Common myeloid progenitor, CD34-positive (primary cell): Measurements from ENCODE around the gene MTRF1L.

Experiments
- CTCF ChIA-PET: fragments of 350-600 bp; sonication (Branson Sonifier 250); formaldehyde crosslinking; loops from one replicate; lab custom pipeline; 2021; ENCODE audit warnings: antibody characterized with exemption; lab: Charles Lee
- POLR2A ChIA-PET: fragments of 350-600 bp; sonication (Branson Sonifier 250); formaldehyde crosslinking; loops from one replicate; lab custom pipeline; 2021; ENCODE audit warnings: antibody characterized with exemption; lab: Charles Lee
- DNase-seq, 3 donors: peaks; one replicate each; pipeline versions ENCODE4 v3.0.0 to v3.0.0-alpha.2; 2013
- H3K27ac ChIP-seq, 2 experiments: 1 replicate in 1 of 2; 2 replicates in 1 of 2; pipeline ENCODE4 v1.7.0; 2013; ENCODE audit warnings: inconsistent platforms in 2 of 2, low read length in 2 of 2, mild to moderate bottlenecking in 2 of 2, low read depth in 1 of 2, moderate library complexity in 1 of 2; ENCODE audit not compliant: severe bottlenecking in 2 of 2, insufficient read depth in 1 of 2, poor library complexity in 1 of 2
- H3K27me3 ChIP-seq, 5 experiments: replicated peaks in 2 of 5; 1 replicate in 3 of 5; 2 replicates in 2 of 5; pipeline versions ENCODE4 v1.6.1 to v1.7.0; 2013; ENCODE audit warnings: low read length in 4 of 5, mild to moderate bottlenecking in 2 of 5, moderate library complexity in 2 of 5, inconsistent platforms in 1 of 5; ENCODE audit not compliant: insufficient read depth in 5 of 5, control insufficient read depth in 4 of 5
- H3K36me3 ChIP-seq, 4 experiments: 1 replicate in 2 of 4; 2 replicates in 2 of 4; pipeline versions ENCODE4 v1.6.1 to v1.7.0; 2013; ENCODE audit warnings: low read length in 3 of 4, control low read depth in 1 of 4, mild to moderate bottlenecking in 1 of 4; ENCODE audit not compliant: control insufficient read depth in 4 of 4, insufficient read depth in 4 of 4
- H3K4me1 ChIP-seq, 4 experiments: 1 replicate in 3 of 4; 2 replicates in 1 of 4; pipeline versions ENCODE4 v1.6.1 to v1.7.1; 2013; ENCODE audit warnings: low read length in 3 of 4, mild to moderate bottlenecking in 3 of 4, control low read depth in 1 of 4, inconsistent platforms in 1 of 4, moderate library complexity in 1 of 4; ENCODE audit not compliant: control insufficient read depth in 4 of 4, insufficient read depth in 4 of 4; ENCODE audit errors: control extremely low read depth in 1 of 4
- H3K4me3 ChIP-seq, 7 experiments: 1 replicate in 4 of 7; 2 replicates in 3 of 7; pipeline versions ENCODE4 v1.5.1 to v1.7.0; 2013; ENCODE audit warnings: mild to moderate bottlenecking in 7 of 7, low read length in 6 of 7, moderate library complexity in 6 of 7, inconsistent platforms in 2 of 7, low read depth in 2 of 7, control low read depth in 1 of 7; ENCODE audit not compliant: insufficient read depth in 4 of 7, control insufficient read depth in 1 of 7; ENCODE audit errors: extremely low read depth in 1 of 7
- H3K9me3 ChIP-seq, 5 experiments: 1 replicate in 4 of 5; 2 replicates in 1 of 5; pipeline versions ENCODE4 v1.6.1 to v1.7.1; 2013; ENCODE audit warnings: low read length in 4 of 5, mild to moderate bottlenecking in 2 of 5, inconsistent platforms in 1 of 5, low read depth in 1 of 5, moderate library complexity in 1 of 5; ENCODE audit not compliant: control insufficient read depth in 4 of 5, insufficient read depth in 2 of 5; ENCODE audit errors: control extremely low read depth in 1 of 5
- WGBS: methylation state at CpG from one replicate; pipeline ENCODE4 v1.1.5; 2013; ENCODE audit not compliant: insufficient coverage; 5-methylcytosine and 5-hydroxymethylcytosine counted together

The MTRF1L gene

DNA sequence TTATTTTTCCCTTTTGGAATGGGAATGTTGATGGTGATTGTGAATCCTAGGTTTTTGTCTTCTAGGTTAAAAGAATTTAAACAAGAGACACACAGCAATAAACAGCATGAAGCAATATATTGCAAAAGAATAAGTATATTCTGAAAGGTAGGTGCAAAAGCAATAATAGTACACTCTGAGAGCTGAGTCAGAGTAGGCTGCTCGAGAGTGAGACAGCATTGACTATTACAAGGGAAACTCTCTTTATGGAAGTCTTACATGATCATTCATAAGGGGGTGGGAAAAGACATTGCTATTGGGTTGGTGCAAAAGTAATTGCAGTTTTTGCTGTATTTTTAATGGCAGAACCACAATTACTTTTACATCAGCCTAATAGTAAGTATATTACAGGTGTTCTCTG, 44.7 kb downstream of the MTRF1L start:
- no peak overlapping the region for H3K4me3 ChIP-seq
- H3K4me1 ChIP-seq = no peaks in the 10 kb centered on the region
- no peak for DNase-seq
- ChIA-PET POLR2A (no interaction called here), CTCF (interaction anchor here (0.8 to 1.3 kb wide), 4 partner anchors 9 to 209 kb away, joined by 3 to 5 read pairs (median 4); no protein-coding TSS in a partner anchor)
- H3K27me3 ChIP-seq = no peaks in the 10 kb centered on the region
- WGBS = 83% methylated on average over 1 of the region's 1 CpG
- peaks cover 0 to 2% (median 0%) of the 10 kb centered on the region in 5 experiments for H3K9me3 ChIP-seq
- no peak overlapping the region for H3K27ac ChIP-seq
- H3K36me3 ChIP-seq = no peaks in the 10 kb centered on the region

DNA sequence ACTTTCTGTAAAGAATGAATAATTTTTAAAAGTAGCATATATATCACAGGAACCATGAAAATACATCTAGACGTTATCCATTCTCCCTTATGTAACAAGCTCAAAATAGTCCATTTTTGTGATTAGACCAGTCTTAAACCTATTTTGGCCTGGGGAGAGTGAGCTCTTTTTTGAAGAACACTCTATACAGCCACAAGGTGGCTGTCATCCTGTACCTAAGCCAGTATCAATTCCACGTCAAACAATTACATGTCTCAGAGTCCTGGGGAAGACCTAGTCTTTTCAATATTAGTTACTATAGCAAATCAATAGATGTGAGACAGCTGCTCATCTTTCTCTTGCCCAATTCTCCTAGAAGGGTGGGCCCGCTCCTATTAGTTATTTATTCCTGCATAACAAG, 48.1 kb downstream of the MTRF1L start:
- Histone ChIP-seq H3K9me3 (peaks cover 0 to 2% (median 0%) of the 10 kb centered on the region in 5 experiments), H3K36me3 (no peaks in the 10 kb centered on the region), H3K27ac (no peak overlapping the region), H3K27me3 (peaks cover 0 to 2% (median 0%) of the 10 kb centered on the region in 5 experiments), H3K4me1 (no peaks in the 10 kb centered on the region), H3K4me3 (no peak overlapping the region)
- DNase-seq = no peak
- no CpG with 5 or more reads among the region's 3 CpGs for WGBS
- CTCF ChIA-PET = interaction anchor here (0.7 to 2.4 kb wide), 19 partner anchors 9 to 230 kb away, joined by 3 to 14 read pairs (median 5); no protein-coding TSS in a partner anchor
- POLR2A ChIA-PET = no interaction called here

DNA sequence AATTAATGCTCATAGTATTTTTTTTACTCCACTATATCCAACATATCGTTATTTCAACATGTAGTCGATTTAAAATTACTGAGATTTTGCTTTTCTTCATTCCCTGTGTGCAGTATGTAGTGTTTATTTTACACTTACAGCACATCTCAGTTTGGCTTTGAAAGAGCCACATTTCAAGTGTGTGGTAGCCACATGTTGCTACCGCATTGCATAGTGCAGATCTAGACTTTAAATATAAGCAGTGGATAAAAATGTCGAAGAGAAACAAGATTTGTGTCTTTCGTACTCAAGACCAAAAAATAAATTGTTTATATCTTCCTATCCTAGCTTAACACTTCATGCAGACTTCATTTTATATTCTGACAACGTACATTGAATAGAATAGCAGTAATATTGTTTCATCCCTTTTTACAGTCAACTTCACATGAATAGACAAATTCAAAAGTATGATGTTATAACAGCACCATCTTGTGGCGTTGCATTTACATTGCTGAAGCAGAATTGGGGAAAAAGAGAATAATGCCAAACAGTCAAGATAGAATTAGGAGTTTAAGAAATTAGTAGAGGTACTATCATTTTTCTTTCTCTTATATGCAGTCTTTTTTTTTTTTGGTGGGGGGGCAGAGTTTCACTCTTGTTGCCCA, 49.5 kb downstream of the MTRF1L start:
- ChIA-PET POLR2A (no interaction called here), CTCF (interaction anchor here (0.8 to 2.4 kb wide), 4 partner anchors 11 to 204 kb away, joined by 3 to 14 read pairs (median 4); no protein-coding TSS in a partner anchor)
- Histone ChIP-seq H3K27ac (no peak overlapping the region), H3K27me3 (peaks cover 0 to 4% (median 0%) of the 10 kb centered on the region in 5 experiments), H3K4me1 (peaks cover 0 to 6% (median under 1%) of the 10 kb centered on the region in 4 experiments), H3K36me3 (no peaks in the 10 kb centered on the region), H3K9me3 (peaks cover 0 to 2% (median 0%) of the 10 kb centered on the region in 5 experiments), H3K4me3 (no peak overlapping the region)
- no CpG with 5 or more reads among the region's 7 CpGs for WGBS
- DNase-seq = peak; percentile 33 to 72 (median 69)

DNA sequence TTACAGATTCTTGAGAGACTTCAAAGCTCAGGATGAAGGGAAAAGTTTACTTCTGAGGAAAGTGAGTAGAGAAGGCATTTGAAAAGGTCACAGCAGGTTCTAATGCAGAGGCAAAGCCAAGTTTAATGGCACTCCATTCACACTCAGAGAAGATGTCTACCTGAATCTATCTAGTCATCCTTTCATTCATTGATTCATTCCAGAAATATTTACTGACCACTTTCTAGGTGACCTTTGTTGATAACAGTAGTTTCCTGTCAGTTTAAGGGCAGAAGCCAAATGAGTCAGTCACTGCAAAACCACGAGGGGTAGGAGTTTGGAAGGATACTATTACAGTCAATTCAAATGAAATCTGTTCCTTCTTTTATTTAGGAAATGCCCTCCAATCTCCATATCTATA, 50.5 kb downstream of the MTRF1L start:
- no peak for DNase-seq
- Histone ChIP-seq H3K4me3 (no peak overlapping the region), H3K36me3 (no peaks in the 10 kb centered on the region), H3K4me1 (peaks cover 0 to 6% (median under 1%) of the 10 kb centered on the region in 4 experiments), H3K27me3 (peaks cover 0 to 4% (median 0%) of the 10 kb centered on the region in 5 experiments), H3K27ac (no peak overlapping the region), H3K9me3 (peaks cover 0 to 2% (median 0%) of the 10 kb centered on the region in 5 experiments)
- no CpG with 5 or more reads among the region's 1 CpG for WGBS
- POLR2A ChIA-PET = no interaction called here
- CTCF ChIA-PET = interaction anchor here (0.9 to 2.3 kb wide), 3 partner anchors 80 to 199 kb away, joined by 3 to 13 read pairs (median 3); no protein-coding TSS in a partner anchor

- no peaks in the 10 kb centered on the region for H3K36me3 ChIP-seq
- ChIA-PET CTCF (interaction anchor here (0.9 to 2.3 kb wide), 5 partner anchors 10 to 464 kb away, joined by 4 to 13 read pairs (median 8); no protein-coding TSS in a partner anchor), POLR2A (no interaction called here)
- peaks cover 0 to 6% (median 0%) of the 10 kb centered on the region in 5 experiments for H3K27me3 ChIP-seq
- no peak overlapping the region for H3K4me3 ChIP-seq
- no peak overlapping the region for H3K27ac ChIP-seq
- H3K9me3 ChIP-seq = no peaks in the 10 kb centered on the region
- no peak for DNase-seq
- H3K4me1 ChIP-seq = peaks cover 0 to 6% (median under 1%) of the 10 kb centered on the region in 4 experiments
- WGBS = no CpG with 5 or more reads among the region's 3 CpGs
Measured at GRCh38 chr6:152950240-152950639, 52.3 kb downstream of the MTRF1L start.

- H3K4me1 ChIP-seq = peaks cover 0 to 6% (median under 1%) of the 10 kb centered on the region in 4 experiments
- peak; percentile 47 to 70 (median 60) for DNase-seq
- no peak overlapping the region for H3K27ac ChIP-seq
- H3K9me3 ChIP-seq = no peaks in the 10 kb centered on the region
- CTCF ChIA-PET = interaction anchor here (1.0 to 2.0 kb wide), 22 partner anchors 9 to 395 kb away, joined by 3 to 13 read pairs (median 4); partner anchors contain the start of gene VIP
- POLR2A ChIA-PET = no interaction called here
- peaks cover 0 to 6% (median 0%) of the 10 kb centered on the region in 5 experiments for H3K27me3 ChIP-seq
- WGBS = 23% methylated on average over 6 of the region's 9 CpGs
- H3K4me3 ChIP-seq = peak overlapping the region in 3 of 7 experiments; percentile 16 to 63 (median 16)
- H3K36me3 ChIP-seq = no peaks in the 10 kb centered on the region
Measured at GRCh38 chr6:152948150-152948768, 54.2 kb downstream of the MTRF1L start.
